Tibial artery (tissue), 4 donors: ENCODE data around the gene HNF1B.

Experiments used
- DNase-seq, 2 donors: peaks; one replicate each; pipeline ENCODE4 v3.0.0-alpha.2; 2019
- H3K27ac ChIP-seq, 2 donors: fragments of 200-600 bp; sonication (generic) in 1 of 2; 1 replicate in 1 of 2; 2 replicates in 1 of 2; pipeline ENCODE4 v1.5.1; 2018 to 2019; ENCODE audit warnings: mild to moderate bottlenecking in 1 of 2
- H3K27me3 ChIP-seq, 2 donors: fragments of 200-600 bp; sonication (generic) in 1 of 2; one replicate each; pipeline versions ENCODE4 v1.5.1 to v1.6.0; 2016 to 2019
- H3K36me3 ChIP-seq, 3 donors: fragments of 200-600 bp; sonication (generic) in 2 of 3; one replicate each; pipeline ENCODE4 v1.5.1; 2016 to 2019; ENCODE audit warnings: mild to moderate bottlenecking in 2 of 3
- H3K4me1 ChIP-seq, 4 donors: fragments of 200-600 bp; sonication (generic) in 2 of 4; 1 replicate in 3 of 4; 2 replicates in 1 of 4; pipeline ENCODE4 v1.5.1; 2016 to 2019
- H3K4me3 ChIP-seq, 2 donors: fragments of 200-600 bp; sonication (generic) in 1 of 2; 1 replicate in 1 of 2; 2 replicates in 1 of 2; pipeline ENCODE4 v1.5.1; 2018 to 2019; ENCODE audit warnings: mild to moderate bottlenecking in 2 of 2
- H3K9me3 ChIP-seq, 3 donors: fragments of 200-600 bp; sonication (generic) in 1 of 3; one replicate each; pipeline ENCODE4 v1.5.1; 2016 to 2019
- CTCF ChIP-seq, 2 experiments: fragments of 200-600 bp in 1 of 2; fragments of 450-650 bp in 1 of 2; IDR thresholded peaks; one replicate each; pipeline ENCODE4 v1.5.1; 2017 to 2019; ENCODE audit warnings: antibody characterized with exemption in 2 of 2, mild to moderate bottlenecking in 1 of 2, moderate library complexity in 1 of 2
- intact Hi-C: fragments of 100-400 bp; cut with DNase I; formaldehyde crosslinking; loops from one replicate; pipeline ENCODE4 v1.15.0; 2023; ENCODE audit warnings: low total_unique reads

Gene HNF1B

GRCh38 chr17:37642681-37643080, 102.2 kb downstream of the HNF1B start:
- Histone ChIP-seq H3K27me3 (peaks cover 0 to under 1% of the 10 kb centered on the region in 2 donors), H3K27ac (peak overlapping the region; percentile 86 to 87), H3K4me1 (peaks cover 0 to 43% (median 15%) of the 10 kb centered on the region in 4 donors), H3K9me3 (no peaks in the 10 kb centered on the region), H3K4me3 (peak overlapping the region; percentile 72 to 84), H3K36me3 (peaks cover 0 to 24% (median 15%) of the 10 kb centered on the region in 3 donors)
- no peak for TF ChIP-seq CTCF (IDR thresholded peaks at IDR 0.05)
- DNase-seq, result no peak
- intact Hi-C loops, result no loop called here

GRCh38 chr17:37640015-37640414, 104.8 kb downstream of the HNF1B start:
- no peak overlapping the region for H3K27ac ChIP-seq
- H3K36me3 ChIP-seq, result peaks cover 4 to 38% (median 36%) of the 10 kb centered on the region in 3 donors
- H3K4me1 ChIP-seq, result peaks cover 0 to 43% (median 15%) of the 10 kb centered on the region in 4 donors
- no peaks in the 10 kb centered on the region for H3K27me3 ChIP-seq
- no peaks in the 10 kb centered on the region for H3K9me3 ChIP-seq
- intact Hi-C loops, result no loop called here
- DNase-seq, result no peak
- no peak overlapping the region for H3K4me3 ChIP-seq
- TF ChIP-seq CTCF (IDR thresholded peaks at IDR 0.05), result no peak

GRCh38 chr17:37637956-37638355, 106.9 kb downstream of the HNF1B start:
- Histone ChIP-seq H3K36me3 (peaks cover 9 to 42% (median 38%) of the 10 kb centered on the region in 3 donors), H3K27me3 (no peaks in the 10 kb centered on the region), H3K4me3 (no peak overlapping the region), H3K9me3 (no peaks in the 10 kb centered on the region), H3K4me1 (peaks cover 0 to 38% (median 12%) of the 10 kb centered on the region in 4 donors), H3K27ac (no peak overlapping the region)
- DNase-seq, result no peak
- no peak for TF ChIP-seq CTCF (IDR thresholded peaks at IDR 0.05)
- intact Hi-C loops, result no loop called here
